ENCODE results near the gene TMEM182. TPM values are rescaled to one million over a fixed set of nuclear protein-coding genes. Genes with fewer than 3 reads are reported as not detected.

The TMEM182 gene
- total RNA-seq, 1 experiment from 2014 or later = 4.3 TPM

GRCh38 chr2:102724016-102724490 is 37.8 kb upstream of the TMEM182 start:
- Mint-ChIP-seq H3K36me3 (peaks cover 67% of the 10 kb centered on the region), H3K27me3 (ENCODE audit: low read depth) (no peaks in the 10 kb centered on the region), H3K27ac (no peak overlapping the region), H3K4me1 (no peaks in the 10 kb centered on the region), H3K9me3 (no peaks in the 10 kb centered on the region), H3K4me3 (no peak overlapping the region)
- ATAC-seq = no peak
- ChIA-PET CTCF (no interaction called here), POLR2A (no interaction called here)
- no peak for DNase-seq (ENCODE audit: low spot score)
- TF ChIP-seq ARID4B (CRISPR knock-in tag; IDR thresholded peaks at IDR 0.05; ENCODE audit: borderline replicate concordance) = no peak
- TF ChIP-seq GABPB1 (CRISPR knock-in tag; IDR thresholded peaks at IDR 0.05) = peak; percentile 67; the same call in 1 of the 2 replicates

GRCh38 chr2:102724553-102724952 is 37.3 kb upstream of the TMEM182 start:
- DNase-seq (ENCODE audit: low spot score) (no peak), ATAC-seq (no peak)
- Mint-ChIP-seq H3K36me3 (peaks cover 64% of the 10 kb centered on the region), H3K4me1 (no peaks in the 10 kb centered on the region), H3K9me3 (no peaks in the 10 kb centered on the region), H3K4me3 (no peak overlapping the region), H3K27me3 (ENCODE audit: low read depth) (no peaks in the 10 kb centered on the region), H3K27ac (no peak overlapping the region)
- POLR2A ChIA-PET = no interaction called here
- no peak for TF ChIP-seq KAT7 (CRISPR knock-in tag; IDR thresholded peaks at IDR 0.05; ENCODE audit: borderline replicate concordance)
- CTCF ChIA-PET = no interaction called here

GRCh38 chr2:102726128-102727087 is 35.4 kb upstream of the TMEM182 start:
- Mint-ChIP-seq H3K27me3 (ENCODE audit: low read depth) (no peaks in the 10 kb centered on the region), H3K36me3 (peaks cover 58% of the 10 kb centered on the region), H3K9me3 (no peaks in the 10 kb centered on the region), H3K4me3 (no peak overlapping the region), H3K4me1 (no peaks in the 10 kb centered on the region), H3K27ac (no peak overlapping the region)
- CTCF ChIA-PET = no interaction called here
- DNase-seq (ENCODE audit: low spot score) (no peak), ATAC-seq (no peak)
- POLR2A ChIA-PET = no interaction called here
- TF ChIP-seq OVOL2 (CRISPR knock-in tag; IDR thresholded peaks at IDR 0.05; ENCODE audit: borderline replicate concordance) (no peak), SOX15 (CRISPR knock-in tag; IDR thresholded peaks at IDR 0.05) (no peak), RORB (CRISPR knock-in tag; IDR thresholded peaks at IDR 0.05) (no peak), JUN (CRISPR knock-in tag; IDR thresholded peaks at IDR 0.05) (no peak), ZNF138 (CRISPR knock-in tag; conservative IDR thresholded peaks at IDR 0.05) (no peak), AR (CRISPR knock-in tag; IDR thresholded peaks at IDR 0.05) (no peak), AFF4 (CRISPR knock-in tag; IDR thresholded peaks at IDR 0.05; ENCODE audit: borderline replicate concordance) (no peak)
